IMR-90 (cell line): ENCODE data around the gene KCNN3. TPM values are rescaled to one million over a fixed set of nuclear protein-coding genes. Genes with fewer than 3 reads are reported as not detected.

ENCODE experiments used
- ATAC-seq: fragments of 200-7000 bp; cut with Tn5 transposase; 2 replicates; pipeline ENCODE4 v1.9.1; 2020; ENCODE audit warnings: low read depth, mild to moderate bottlenecking, moderate library complexity
- BruUV-seq: library from RNA; stranded (reverse); fragments of 400-500 nt; replicated peaks from 2 replicates; lab custom pipeline; 2021; lab: Mats Ljungman, UMichigan
- CTCF ChIA-PET: fragments of 300-600 bp; formaldehyde crosslinking; extraction: SDS; loops from one replicate; lab custom pipeline; 2021; ENCODE audit warnings: antibody characterized with exemption; lab: Yijun Ruan, JAX
- POLR2A ChIA-PET: fragments of 300-600 bp; sonication (Branson Sonifier 250); formaldehyde crosslinking; loops from one replicate; lab custom pipeline; 2022; ENCODE audit warnings: antibody characterized with exemption; ENCODE audit not compliant: unreplicated experiment; lab: Charles Lee
- DNase-seq: peaks from one replicate; pipeline ENCODE4 v3.0.0; 2013
- H2AFZ ChIP-seq: replicated peaks from 2 replicates; pipeline ENCODE3; 2013; ENCODE audit warnings: low read length, mild to moderate bottlenecking; ENCODE audit not compliant: poor library complexity
- H2AK5ac ChIP-seq: 2 replicates; pipeline ENCODE4 v1.6.1; 2013; ENCODE audit warnings: low read depth, low read length, inconsistent platforms
- H2AK9ac ChIP-seq: replicated peaks from 2 replicates; pipeline ENCODE3; 2013; ENCODE audit warnings: mild to moderate bottlenecking, low read depth, low read length, moderate library complexity; ENCODE audit not compliant: poor library complexity
- H2BK120ac ChIP-seq: 2 replicates; pipeline ENCODE4 v1.6.1; 2013; ENCODE audit warnings: low read depth, low read length, inconsistent platforms
- H2BK15ac ChIP-seq: 3 replicates; pipeline ENCODE4 v1.6.1; 2013; ENCODE audit warnings: low read depth, low read length, inconsistent platforms
- H2BK20ac ChIP-seq: 2 replicates; pipeline ENCODE4 v1.6.1; 2013; ENCODE audit warnings: low read depth, mild to moderate bottlenecking, inconsistent platforms, low read length, moderate library complexity
- H2BK5ac ChIP-seq: 2 replicates; pipeline ENCODE4 v1.6.1; 2013; ENCODE audit warnings: mild to moderate bottlenecking, low read depth, low read length, inconsistent platforms; ENCODE audit not compliant: poor library complexity, severe bottlenecking
- H3K14ac ChIP-seq: replicated peaks from 2 replicates; pipeline ENCODE4 v1.6.1; 2013; ENCODE audit warnings: low read depth, low read length, inconsistent platforms
- H3K18ac ChIP-seq: 2 replicates; pipeline ENCODE4 v1.6.1; 2013; ENCODE audit warnings: low read depth, low read length, control low read depth
- H3K23ac ChIP-seq: 2 replicates; pipeline ENCODE4 v1.6.1; 2013; ENCODE audit warnings: low read depth, low read length, inconsistent platforms
- H3K27ac ChIP-seq: 2 replicates; pipeline ENCODE4 v1.5.1; 2013; ENCODE audit warnings: mild to moderate bottlenecking, control low read depth, low read length; ENCODE audit not compliant: insufficient read depth
- H3K27me3 ChIP-seq: 2 replicates; pipeline ENCODE4 v1.6.1; 2013; ENCODE audit warnings: low read length; ENCODE audit not compliant: control insufficient read depth, insufficient read depth
- H3K36me3 ChIP-seq: 2 replicates; pipeline ENCODE4 v1.6.1; 2013; ENCODE audit warnings: low read length, mixed read lengths; ENCODE audit not compliant: control insufficient read depth, insufficient read depth
- H3K4ac ChIP-seq: 2 replicates; pipeline ENCODE4 v1.6.1; 2013; ENCODE audit warnings: low read depth, low read length, inconsistent platforms
- H3K4me1 ChIP-seq: 2 replicates; pipeline ENCODE4 v1.6.1; 2013; ENCODE audit warnings: low read length, mixed read lengths; ENCODE audit not compliant: control insufficient read depth, insufficient read depth
- H3K4me2 ChIP-seq: 2 replicates; pipeline ENCODE4 v1.6.1; 2013; ENCODE audit warnings: low read depth, mild to moderate bottlenecking, control low read depth, low read length, moderate library complexity
- H3K4me3 ChIP-seq: 2 replicates; pipeline ENCODE4 v1.5.1; 2013; ENCODE audit warnings: low read depth, mild to moderate bottlenecking, control low read depth, low read length, moderate library complexity; ENCODE audit not compliant: insufficient read depth
- H3K56ac ChIP-seq: 2 replicates; pipeline ENCODE4 v1.6.1; 2013; ENCODE audit warnings: low read length, inconsistent platforms; ENCODE audit not compliant: insufficient read depth; ENCODE audit errors: extremely low read depth
- H3K79me1 ChIP-seq, 2 experiments: 2 replicates each; pipeline ENCODE4 v1.6.1; 2013; ENCODE audit warnings: low read length in 2 of 2, inconsistent platforms in 1 of 2, low read depth in 1 of 2
- H3K9ac ChIP-seq: 2 replicates; pipeline ENCODE4 v1.6.1; 2013; ENCODE audit warnings: low read depth, low read length, control low read depth
- H3K9me1 ChIP-seq: 2 replicates; pipeline ENCODE4 v1.6.1; 2013; ENCODE audit warnings: low read length, inconsistent platforms; ENCODE audit not compliant: insufficient read depth
- H3K9me3 ChIP-seq: 2 replicates; pipeline ENCODE4 v1.6.1; 2013; ENCODE audit warnings: low read length; ENCODE audit not compliant: control insufficient read depth, insufficient read depth
- H4K20me1 ChIP-seq: 2 replicates; pipeline ENCODE4 v1.6.1; 2013; ENCODE audit warnings: low read length, inconsistent platforms; ENCODE audit not compliant: insufficient read depth
- H4K5ac ChIP-seq: 2 replicates; pipeline ENCODE4 v1.6.1; 2013; ENCODE audit warnings: mild to moderate bottlenecking, low read depth, low read length, control low read depth
- H4K8ac ChIP-seq, 2 experiments: 2 replicates each; pipeline ENCODE4 v1.6.1; 2013; ENCODE audit warnings: low read depth in 2 of 2, low read length in 2 of 2, control low read depth in 1 of 2, inconsistent platforms in 1 of 2
- H4K91ac ChIP-seq: 2 replicates; pipeline ENCODE4 v1.6.1; 2013; ENCODE audit warnings: low read depth, low read length, inconsistent platforms; ENCODE audit not compliant: insufficient read depth
- BHLHE40 ChIP-seq: fragments of 150-350 bp; IDR thresholded peaks from 2 replicates; pipeline ENCODE4 v1.6.1; 2016; ENCODE audit warnings: mild to moderate bottlenecking, low read depth, low read length
- CEBPB ChIP-seq: IDR thresholded peaks from 2 replicates; pipeline ENCODE4 v1.6.1; 2012; ENCODE audit warnings: low read depth, low read length, improper control_type of control experiment
- CHD1 ChIP-seq: IDR thresholded peaks from 2 replicates; pipeline ENCODE4 v1.6.1; 2012; ENCODE audit warnings: low read depth, low read length, improper control_type of control experiment
- FOS ChIP-seq: fragments of 150-350 bp; IDR thresholded peaks from 2 replicates; pipeline ENCODE4 v1.6.1; 2016; ENCODE audit warnings: low read depth, low read length
- MAFK ChIP-seq: IDR thresholded peaks from 2 replicates; pipeline ENCODE4 v1.6.1; 2012; ENCODE audit warnings: low read depth, low read length, improper control_type of control experiment
- MAZ ChIP-seq: IDR thresholded peaks from 2 replicates; pipeline ENCODE4 v1.6.1; 2012; ENCODE audit warnings: low read depth, mild to moderate bottlenecking, low read length, improper control_type of control experiment, moderate library complexity, borderline replicate concordance
- MXI1 ChIP-seq: IDR thresholded peaks from 2 replicates; pipeline ENCODE4 v1.6.1; 2012; ENCODE audit warnings: low read depth, mild to moderate bottlenecking, low read length, moderate library complexity, borderline replicate concordance
- NFE2L2 ChIP-seq: fragments of 150-350 bp; IDR thresholded peaks from 2 replicates; pipeline ENCODE4 v1.6.1; 2016; ENCODE audit warnings: low read depth, mild to moderate bottlenecking, low read length
- POLR2A ChIP-seq: IDR thresholded peaks from 2 replicates; pipeline ENCODE4 v1.6.1; 2012; ENCODE audit warnings: mild to moderate bottlenecking, low read depth, low read length
- RAD21 ChIP-seq: IDR thresholded peaks from 2 replicates; pipeline ENCODE4 v1.6.1; 2012; ENCODE audit warnings: low read length, improper control_type of control experiment
- RCOR1 ChIP-seq: IDR thresholded peaks from 2 replicates; pipeline ENCODE4 v1.6.1; 2012; ENCODE audit warnings: mild to moderate bottlenecking, low read length, improper control_type of control experiment; ENCODE audit not compliant: insufficient replicate concordance
- RFX5 ChIP-seq: IDR thresholded peaks from 2 replicates; pipeline ENCODE4 v1.8.0; 2012; ENCODE audit warnings: low read depth, mild to moderate bottlenecking, low read length, moderate library complexity
- SMC3 ChIP-seq: fragments of 150-350 bp; IDR thresholded peaks from 2 replicates; pipeline ENCODE4 v1.6.1; 2016; ENCODE audit warnings: low read depth, mild to moderate bottlenecking, antibody characterized with exemption, low read length, moderate library complexity
- WGBS, 2 experiments: methylation state at CpG; one replicate each; pipeline versions ENCODE4 v1.1.5 to v1.1.7; 2013; ENCODE audit warnings: missing lambda C conversion rate in 2 of 2; ENCODE audit not compliant: insufficient read length in 1 of 2; ENCODE audit errors: extremely low coverage in 2 of 2; 5-methylcytosine and 5-hydroxymethylcytosine counted together
- dilution Hi-C: fragments of 300-500 bp; cut with HindIII; formaldehyde crosslinking; loops from one replicate; pipeline ENCODE4 v1.14.3; 2018; ENCODE audit warnings: low sequenced_read_pairs; ENCODE audit not compliant: unreplicated experiment
- in situ Hi-C: fragments of 300-500 bp; cut with MboI; formaldehyde crosslinking; loops from 3 replicates; pipeline ENCODE4 v1.14.3; 2019; ENCODE audit warnings: low sequenced_read_pairs, inconsistent platforms, mixed read lengths
- intact Hi-C: fragments of 100-400 bp; cut with micrococcal nuclease; formaldehyde crosslinking; loops from 2 replicates; pipeline ENCODE4 v1.10.0; 2022
- polyA plus RNA-seq, 3 experiments: library from polyadenylated mRNA; depleted of rRNA; stranded (reverse); fragments of >200 nt; gene quantifications; 2 replicates each; pipeline ENCODE4 v1.2.3, GENCODE V29; 2012; ENCODE audit warnings: low replicate concordance in 1 of 3
- total RNA-seq: library from RNA; depleted of rRNA; stranded (reverse); fragments of >200 nt; gene quantifications from 2 replicates; pipeline ENCODE4 v1.2.3, GENCODE V29; 2012
- TF ChIP-seq, protein P1 (sequence below): conservative IDR thresholded peaks from 2 replicates; pipeline ENCODE4 v1.5.1; 2012; ENCODE audit warnings: mild to moderate bottlenecking, low read depth, low read length, improper control_type of control experiment
- TF ChIP-seq, protein P2 (sequence below): fragments of 150-350 bp; IDR thresholded peaks from 2 replicates; pipeline ENCODE4 v1.6.1; 2017; ENCODE audit warnings: mild to moderate bottlenecking, antibody characterized with exemption, low read length, low read depth
- TF ChIP-seq, protein P3 (sequence below): fragments of 150-350 bp; IDR thresholded peaks from 2 replicates; pipeline ENCODE4 v1.6.1; 2016; ENCODE audit warnings: low read depth, mild to moderate bottlenecking, low read length, moderate library complexity, borderline replicate concordance

Gene KCNN3
- total and polyA plus RNA-seq, 2 of the 4 experiments (the other 2 are of a cell fraction): 0.02 TPM; not detected in 1

DNA sequence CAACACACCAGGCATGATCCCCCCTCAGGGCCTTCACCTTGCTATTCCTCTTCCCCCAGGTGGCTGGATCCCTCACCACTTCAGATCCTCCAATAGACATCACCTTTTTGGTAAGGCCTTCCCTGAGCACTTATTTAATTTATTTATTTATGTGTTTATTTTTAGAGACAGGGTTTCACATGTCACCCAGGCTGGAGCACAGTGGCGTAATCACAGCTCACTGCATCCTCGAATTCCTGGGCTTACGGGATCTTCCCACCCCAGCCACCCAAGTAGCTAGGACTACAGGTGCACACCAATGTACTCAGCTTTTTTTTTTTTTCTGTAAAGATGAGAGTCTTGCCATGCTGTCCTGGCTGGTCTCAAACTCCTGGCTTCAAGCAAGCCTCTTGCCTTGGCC lies 17.2 kb downstream of the KCNN3 start:
- H3K9ac ChIP-seq: no peak overlapping the region
- H3K4me3 ChIP-seq: no peak overlapping the region
- no peak for ATAC-seq
- no peak overlapping the region for H2BK120ac ChIP-seq
- no peak overlapping the region for H3K18ac ChIP-seq
- no peaks in the 10 kb centered on the region for H3K79me1 ChIP-seq
- H3K4me1 ChIP-seq: no peaks in the 10 kb centered on the region
- H2AK9ac ChIP-seq: no peak overlapping the region
- H4K8ac ChIP-seq: no peak overlapping the region
- H3K27me3 ChIP-seq: peaks cover 27% of the 10 kb centered on the region
- no CpG with 5 or more reads among the region's 3 CpGs for WGBS, 2 experiments
- dilution Hi-C loops (no loop called here), intact Hi-C loops (no loop called here), in situ Hi-C loops (no loop called here)
- no TSS peak for BruUV-seq
- no peak overlapping the region for H2BK20ac ChIP-seq
- ChIA-PET CTCF (interaction anchor here (0.6 kb wide), 1 partner anchor 11 kb away, joined by 3 read pairs; no protein-coding TSS in a partner anchor), POLR2A (interaction anchor here (0.6 kb wide), 1 partner anchor 9 kb away, joined by 6 read pairs; no protein-coding TSS in a partner anchor)
- H2BK5ac ChIP-seq: no peak overlapping the region
- peaks cover 3% of the 10 kb centered on the region; the same call in 1 of the 2 replicates for H3K9me1 ChIP-seq
- H3K14ac ChIP-seq: no peak overlapping the region
- no peak overlapping the region for H3K4ac ChIP-seq
- H4K5ac ChIP-seq: no peak overlapping the region
- H3K27ac ChIP-seq: no peak overlapping the region
- no peak overlapping the region for H2BK15ac ChIP-seq
- H3K36me3 ChIP-seq: no peaks in the 10 kb centered on the region
- no peak overlapping the region for H2AK5ac ChIP-seq
- H4K20me1 ChIP-seq: no peaks in the 10 kb centered on the region
- no peak overlapping the region for H3K56ac ChIP-seq
- no peaks in the 10 kb centered on the region for H3K9me3 ChIP-seq
- TF ChIP-seq FOS: no peak
- no peak for TF ChIP-seq NFE2L2
- TF ChIP-seq RCOR1: no peak
- no peak for TF ChIP-seq BHLHE40
- TF ChIP-seq, protein P1, sequence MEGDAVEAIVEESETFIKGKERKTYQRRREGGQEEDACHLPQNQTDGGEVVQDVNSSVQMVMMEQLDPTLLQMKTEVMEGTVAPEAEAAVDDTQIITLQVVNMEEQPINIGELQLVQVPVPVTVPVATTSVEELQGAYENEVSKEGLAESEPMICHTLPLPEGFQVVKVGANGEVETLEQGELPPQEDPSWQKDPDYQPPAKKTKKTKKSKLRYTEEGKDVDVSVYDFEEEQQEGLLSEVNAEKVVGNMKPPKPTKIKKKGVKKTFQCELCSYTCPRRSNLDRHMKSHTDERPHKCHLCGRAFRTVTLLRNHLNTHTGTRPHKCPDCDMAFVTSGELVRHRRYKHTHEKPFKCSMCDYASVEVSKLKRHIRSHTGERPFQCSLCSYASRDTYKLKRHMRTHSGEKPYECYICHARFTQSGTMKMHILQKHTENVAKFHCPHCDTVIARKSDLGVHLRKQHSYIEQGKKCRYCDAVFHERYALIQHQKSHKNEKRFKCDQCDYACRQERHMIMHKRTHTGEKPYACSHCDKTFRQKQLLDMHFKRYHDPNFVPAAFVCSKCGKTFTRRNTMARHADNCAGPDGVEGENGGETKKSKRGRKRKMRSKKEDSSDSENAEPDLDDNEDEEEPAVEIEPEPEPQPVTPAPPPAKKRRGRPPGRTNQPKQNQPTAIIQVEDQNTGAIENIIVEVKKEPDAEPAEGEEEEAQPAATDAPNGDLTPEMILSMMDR: no peak
- no peak for TF ChIP-seq POLR2A
- no peak for TF ChIP-seq MAFK
- TF ChIP-seq CHD1: no peak
- no peak for TF ChIP-seq CEBPB
- TF ChIP-seq, protein P2, sequence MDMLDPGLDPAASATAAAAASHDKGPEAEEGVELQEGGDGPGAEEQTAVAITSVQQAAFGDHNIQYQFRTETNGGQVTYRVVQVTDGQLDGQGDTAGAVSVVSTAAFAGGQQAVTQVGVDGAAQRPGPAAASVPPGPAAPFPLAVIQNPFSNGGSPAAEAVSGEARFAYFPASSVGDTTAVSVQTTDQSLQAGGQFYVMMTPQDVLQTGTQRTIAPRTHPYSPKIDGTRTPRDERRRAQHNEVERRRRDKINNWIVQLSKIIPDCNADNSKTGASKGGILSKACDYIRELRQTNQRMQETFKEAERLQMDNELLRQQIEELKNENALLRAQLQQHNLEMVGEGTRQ: no peak
- TF ChIP-seq, protein P3, sequence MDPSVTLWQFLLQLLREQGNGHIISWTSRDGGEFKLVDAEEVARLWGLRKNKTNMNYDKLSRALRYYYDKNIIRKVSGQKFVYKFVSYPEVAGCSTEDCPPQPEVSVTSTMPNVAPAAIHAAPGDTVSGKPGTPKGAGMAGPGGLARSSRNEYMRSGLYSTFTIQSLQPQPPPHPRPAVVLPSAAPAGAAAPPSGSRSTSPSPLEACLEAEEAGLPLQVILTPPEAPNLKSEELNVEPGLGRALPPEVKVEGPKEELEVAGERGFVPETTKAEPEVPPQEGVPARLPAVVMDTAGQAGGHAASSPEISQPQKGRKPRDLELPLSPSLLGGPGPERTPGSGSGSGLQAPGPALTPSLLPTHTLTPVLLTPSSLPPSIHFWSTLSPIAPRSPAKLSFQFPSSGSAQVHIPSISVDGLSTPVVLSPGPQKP: no peak
- TF ChIP-seq MAZ: no peak
- TF ChIP-seq MXI1: no peak
- no peak for TF ChIP-seq SMC3
- no peak for TF ChIP-seq RFX5
- TF ChIP-seq RAD21: no peak
- no peak for DNase-seq
- H4K91ac ChIP-seq: no peak overlapping the region
- no peak overlapping the region for H3K4me2 ChIP-seq
- no peak overlapping the region for H3K23ac ChIP-seq
- H2AFZ ChIP-seq: no peak overlapping the region
